ENCODE results near the gene ACAN. TPM values are rescaled to one million over a fixed set of nuclear protein-coding genes. Genes with fewer than 3 reads are reported as not detected.

Gene ACAN
- total and polyA plus RNA-seq, 2 donors (not counting 3 experiments of a cell fraction or from before 2014, with no cell fraction given): not detected

Other genes starting within 250 kb of the ACAN start
- gene AEN, start 182.1 kb upstream of the ACAN start, total RNA-seq: 35.6 and 38.3 TPM in 2 replicates
- 31.6 and 34.2 TPM in 2 replicates for gene AEN, start 182.1 kb upstream of the ACAN start, polyA plus RNA-seq
- gene ISG20, start 164.4 kb upstream of the ACAN start, total RNA-seq: 5.4 and 6.4 TPM in 2 replicates
- 7.5 and 9.0 TPM in 2 replicates for gene ISG20, start 164.4 kb upstream of the ACAN start, polyA plus RNA-seq
- gene HAPLN3, start 92.1 kb downstream of the ACAN start, total RNA-seq: 40.4 and 57.6 TPM in 2 replicates
- gene HAPLN3, start 92.1 kb downstream of the ACAN start, polyA plus RNA-seq: 130 and 131 TPM in 2 replicates
- gene MFGE8, start 109.9 kb downstream of the ACAN start, total RNA-seq: 108 and 111 TPM in 2 replicates
- gene MFGE8, start 109.9 kb downstream of the ACAN start, polyA plus RNA-seq: 117 and 129 TPM in 2 replicates